ENCODE measurements around the gene MSMB. TPM values are rescaled to one million over a fixed set of nuclear protein-coding genes. Genes with fewer than 3 reads are reported as not detected.
A peak's percentile ranks its signal among the peaks of the same experiment; 100 is the strongest.

The MSMB gene
- total RNA-seq, 3 donors from 2014 or later = 4.0 to 7.2 TPM; not detected in 1

DNA sequence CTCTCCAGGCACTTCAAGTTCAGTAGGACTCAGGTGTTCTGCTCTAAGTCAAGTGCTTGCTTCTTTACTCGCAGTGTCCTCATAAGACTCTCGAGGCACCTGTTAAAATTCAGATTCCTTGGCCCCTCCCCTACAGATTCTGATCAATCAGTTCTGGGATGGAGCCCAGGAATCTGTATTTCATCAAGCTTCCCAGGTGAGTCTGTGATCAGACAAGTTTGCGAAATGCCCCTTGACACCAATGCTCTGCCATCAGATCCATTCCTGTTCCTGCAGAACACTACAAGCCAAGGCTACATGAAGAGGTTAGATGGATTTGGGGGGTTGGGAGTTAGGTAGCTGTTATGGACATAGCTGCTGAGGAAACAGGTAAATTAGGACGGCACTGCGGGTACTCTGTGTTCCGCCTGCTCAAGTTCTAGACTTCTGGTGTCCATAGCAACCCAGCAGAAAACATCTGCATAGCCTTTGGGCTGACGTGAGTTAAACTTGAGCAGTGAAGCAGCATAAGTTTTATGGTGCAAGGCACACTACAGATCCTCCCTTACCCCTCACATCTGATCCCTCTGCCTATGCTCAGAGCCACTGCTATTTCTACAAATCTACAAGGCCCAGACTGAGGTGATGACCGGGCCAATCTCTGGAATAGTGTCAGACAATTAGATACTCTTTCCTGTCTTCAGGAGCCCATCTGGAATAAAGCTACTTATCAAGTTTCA is 8.8 kb downstream of the MSMB start:
- no peak for DNase-seq (ENCODE audit: low spot score in 2 of 2)
- Histone ChIP-seq H3K9me3 (no peaks in the 10 kb centered on the region), H3K36me3 (no peaks in the 10 kb centered on the region), H3K4me3 (no peak overlapping the region), H3K27ac (no peak overlapping the region), H3K4me1 (no peaks in the 10 kb centered on the region), H3K27me3 (no peaks in the 10 kb centered on the region)
- intact Hi-C loops (cut with DNase I; ENCODE audit: low total_unique reads) = no loop called here
- TF ChIP-seq POLR2AphosphoS5 (IDR thresholded peaks at IDR 0.05) = no peak
- no peak for TF ChIP-seq CTCF (IDR thresholded peaks at IDR 0.05)
- TF ChIP-seq POLR2A (IDR thresholded peaks at IDR 0.05) = no peak

- Histone ChIP-seq H3K9me3 (no peaks in the 10 kb centered on the region), H3K4me3 (no peak overlapping the region), H3K27ac (no peak overlapping the region), H3K4me1 (no peaks in the 10 kb centered on the region), H3K27me3 (no peaks in the 10 kb centered on the region), H3K36me3 (no peaks in the 10 kb centered on the region)
- DNase-seq (ENCODE audit: low spot score in 2 of 2) = no peak
- intact Hi-C loops (cut with DNase I; ENCODE audit: low total_unique reads) = no loop called here
- no peak for TF ChIP-seq CTCF (IDR thresholded peaks at IDR 0.05)
- TF ChIP-seq POLR2AphosphoS5 (IDR thresholded peaks at IDR 0.05) = no peak
- no peak for TF ChIP-seq POLR2A (IDR thresholded peaks at IDR 0.05)
Measured at GRCh38 chr10:46035923-46036849, 9.9 kb downstream of the MSMB start.

DNA sequence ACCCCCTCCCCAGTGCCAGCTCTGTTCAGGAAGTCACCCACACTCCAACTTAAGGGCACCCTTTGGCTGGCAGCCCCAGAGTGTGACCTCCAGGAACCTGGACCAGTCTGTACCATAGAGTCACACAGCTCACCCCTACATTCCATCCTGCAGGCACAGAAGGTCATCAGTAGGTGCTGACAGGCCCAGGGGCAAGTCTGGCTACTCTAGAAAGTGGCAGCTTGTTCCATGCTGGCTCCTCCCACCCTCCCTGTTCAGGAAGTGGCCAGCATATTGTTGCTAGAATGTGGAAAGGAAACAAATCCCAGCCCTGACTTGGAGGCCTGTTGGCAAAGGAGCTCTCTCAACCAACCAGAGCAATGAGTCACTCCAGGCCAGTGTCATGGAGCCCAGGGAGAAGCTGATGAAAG is 12.5 kb downstream of the MSMB start:
- H3K4me3 ChIP-seq = no peak overlapping the region
- H3K27me3 ChIP-seq = no peaks in the 10 kb centered on the region
- no peaks in the 10 kb centered on the region for H3K9me3 ChIP-seq
- TF ChIP-seq POLR2AphosphoS5 (IDR thresholded peaks at IDR 0.05) (no peak), POLR2A (IDR thresholded peaks at IDR 0.05) (no peak), CTCF (IDR thresholded peaks at IDR 0.05) (no peak)
- H3K4me1 ChIP-seq = peaks cover 0 to 2% of the 10 kb centered on the region in 2 donors
- DNase-seq (ENCODE audit: low spot score in 2 of 2) = peak in 1 of 2 donors; percentile 61
- intact Hi-C loops (cut with DNase I; ENCODE audit: low total_unique reads) = no loop called here
- H3K27ac ChIP-seq = peak overlapping the region; percentile 57 to 73
- no peaks in the 10 kb centered on the region for H3K36me3 ChIP-seq

GRCh38 chr10:46031648-46032532 is 14.2 kb downstream of the MSMB start:
- intact Hi-C loops (cut with DNase I; ENCODE audit: low total_unique reads) = no loop called here

More at GRCh38 chr10:46031648-46032532, 14.2 kb downstream of the MSMB start:
- Histone ChIP-seq H3K27ac (no peak overlapping the region), H3K27me3 (no peaks in the 10 kb centered on the region), H3K9me3 (no peaks in the 10 kb centered on the region), H3K4me3 (no peak overlapping the region), H3K36me3 (no peaks in the 10 kb centered on the region), H3K4me1 (peaks cover 0 to 11% of the 10 kb centered on the region in 2 donors)
- TF ChIP-seq POLR2A (IDR thresholded peaks at IDR 0.05) (no peak), CTCF (IDR thresholded peaks at IDR 0.05) (no peak), POLR2AphosphoS5 (IDR thresholded peaks at IDR 0.05) (no peak)
- no peak for DNase-seq (ENCODE audit: low spot score in 2 of 2)

Data from breast epithelium (tissue), 4 donors.